H1 (cell line): Measurements from ENCODE around the gene MACROH2A1. TPM values are rescaled to one million over a fixed set of nuclear protein-coding genes. Genes with fewer than 3 reads are reported as not detected.

Experiments used
- CTCF ChIA-PET: fragments of 300-600 bp; sonication (Branson Sonifier 250); formaldehyde crosslinking; loops from one replicate; lab custom pipeline; 2021; ENCODE audit not compliant: partially characterized antibody; lab: Charles Lee
- POLR2A ChIA-PET: fragments of 300-600 bp; sonication (Branson Sonifier 250); formaldehyde crosslinking; loops from one replicate; lab custom pipeline; 2021; ENCODE audit warnings: inconsistent platforms; ENCODE audit not compliant: partially characterized antibody; lab: Charles Lee
- DNase-seq, 2 experiments: peaks; one replicate each; pipeline versions ENCODE4 v3.0.0 to v3.0.0-alpha.2; 2010 to 2022; ENCODE audit warnings: low spot score in 2 of 2, low read depth in 1 of 2, mixed read lengths in 1 of 2
- FAIRE-seq: peaks from 2 replicates; lab custom pipeline; 2011; peaks lifted over from hg19 to GRCh38; lab: Jason Lieb, UNC
- H2AFZ ChIP-seq: 2 replicates; pipeline ENCODE4 v1.8.1; 2012; ENCODE audit warnings: low read length, inconsistent platforms
- H2AK5ac ChIP-seq: 2 replicates; pipeline ENCODE4 v1.6.1; 2013; ENCODE audit warnings: low read depth, low read length
- H2BK120ac ChIP-seq: replicated peaks from 2 replicates; pipeline ENCODE3; 2013; ENCODE audit warnings: low read depth, low read length, inconsistent platforms
- H2BK12ac ChIP-seq: 2 replicates; pipeline ENCODE4 v1.6.1; 2013; ENCODE audit warnings: low read depth, low read length
- H2BK15ac ChIP-seq: 2 replicates; pipeline ENCODE4 v1.6.1; 2013; ENCODE audit warnings: low read length
- H2BK20ac ChIP-seq: 2 replicates; pipeline ENCODE4 v1.6.1; 2013; ENCODE audit warnings: low read length
- H2BK5ac ChIP-seq: 2 replicates; pipeline ENCODE4 v1.6.1; 2013; ENCODE audit warnings: low read depth, low read length
- H3K14ac ChIP-seq: 2 replicates; pipeline ENCODE4 v1.6.1; 2013; ENCODE audit warnings: inconsistent platforms; ENCODE audit not compliant: insufficient read length
- H3K18ac ChIP-seq: 2 replicates; pipeline ENCODE4 v1.6.1; 2013; ENCODE audit warnings: low read length; ENCODE audit errors: extremely low read depth
- H3K23ac ChIP-seq: 2 replicates; pipeline ENCODE4 v1.6.1; 2013; ENCODE audit warnings: inconsistent platforms; ENCODE audit not compliant: insufficient read length
- H3K23me2 ChIP-seq: 2 replicates; pipeline ENCODE4 v1.6.1; 2013; ENCODE audit warnings: low read depth, low read length
- H3K27ac ChIP-seq: 2 replicates; pipeline ENCODE4 v1.6.1; 2011; ENCODE audit warnings: low read depth, low read length, inconsistent platforms
- H3K27me3 ChIP-seq, 4 experiments: replicated peaks in 1 of 4; 1 replicate in 1 of 4; 2 replicates in 3 of 4; pipeline versions ENCODE4 v1.6.1 to v1.8.1; 2011 to 2013; ENCODE audit warnings: low read length in 3 of 4, mild to moderate bottlenecking in 3 of 4, inconsistent platforms in 2 of 4, mixed read lengths in 2 of 4, moderate library complexity in 1 of 4; ENCODE audit not compliant: control insufficient read depth in 3 of 4, insufficient read depth in 3 of 4; ENCODE audit errors: extremely low read depth in 1 of 4
- H3K36me3 ChIP-seq, 4 experiments: 2 replicates each; pipeline versions ENCODE4 v1.6.1 to v1.8.1; 2011 to 2013; ENCODE audit warnings: mild to moderate bottlenecking in 4 of 4, low read length in 3 of 4, moderate library complexity in 2 of 4, control low read depth in 1 of 4, inconsistent platforms in 1 of 4; ENCODE audit not compliant: insufficient read depth in 4 of 4, control insufficient read depth in 2 of 4
- H3K4ac ChIP-seq: replicated peaks from 2 replicates; pipeline ENCODE3; 2013; ENCODE audit warnings: low read length, low read depth, mixed read lengths, inconsistent platforms; ENCODE audit not compliant: insufficient read length
- H3K4me1 ChIP-seq, 4 experiments: replicated peaks in 1 of 4; 1 replicate in 1 of 4; 2 replicates in 3 of 4; pipeline versions ENCODE4 v1.6.1 to v1.8.1; 2011 to 2013; ENCODE audit warnings: low read length in 3 of 4, inconsistent platforms in 2 of 4, mixed read lengths in 1 of 4; ENCODE audit not compliant: insufficient read depth in 4 of 4, control insufficient read depth in 3 of 4
- H3K4me2 ChIP-seq, 2 experiments: 2 replicates each; pipeline versions ENCODE4 v1.6.1 to v1.8.1; 2011 to 2013; ENCODE audit warnings: low read depth in 2 of 2, low read length in 2 of 2, control low read depth in 1 of 2, inconsistent platforms in 1 of 2, mild to moderate bottlenecking in 1 of 2; ENCODE audit not compliant: insufficient read depth in 1 of 2
- H3K4me3 ChIP-seq, 4 experiments: fragments of 200-600, 300-600 bp in 1 of 4; sonication (generic), shearing (Covaris generic), sonication (Bioruptor Twin) in 1 of 4; 2 replicates each; pipeline versions ENCODE4 v1.5.1 to v1.8.1; 2011 to 2016; ENCODE audit warnings: low read length in 4 of 4, low read depth in 3 of 4, control low read depth in 2 of 4, inconsistent platforms in 2 of 4, mild to moderate bottlenecking in 2 of 4, mixed read lengths in 1 of 4, moderate library complexity in 1 of 4; ENCODE audit not compliant: insufficient read depth in 2 of 4; ENCODE audit errors: extremely low read depth in 1 of 4
- H3K56ac ChIP-seq: replicated peaks from 2 replicates; pipeline ENCODE3; 2013; ENCODE audit warnings: low read depth, mild to moderate bottlenecking, mixed read lengths, low read length, inconsistent platforms; ENCODE audit not compliant: insufficient read length
- H3K79me1 ChIP-seq: 2 replicates; pipeline ENCODE4 v1.6.1; 2013; ENCODE audit warnings: low read depth, low read length, control low read depth
- H3K79me2 ChIP-seq, 2 experiments: 2 replicates each; pipeline versions ENCODE4 v1.6.1 to v1.8.1; 2012 to 2013; ENCODE audit warnings: low read length in 2 of 2, mild to moderate bottlenecking in 2 of 2, inconsistent platforms in 1 of 2; ENCODE audit not compliant: insufficient read depth in 2 of 2, control insufficient read depth in 1 of 2
- H3K9ac ChIP-seq, 4 experiments: replicated peaks in 1 of 4; 1 replicate in 1 of 4; 2 replicates in 3 of 4; pipeline versions ENCODE4 v1.6.1 to v1.8.1; 2011 to 2013; ENCODE audit warnings: low read depth in 3 of 4, low read length in 3 of 4, control low read depth in 2 of 4, mild to moderate bottlenecking in 2 of 4, moderate library complexity in 2 of 4, inconsistent platforms in 1 of 4; ENCODE audit errors: extremely low read depth in 1 of 4
- H3K9me3 ChIP-seq, 2 experiments: 2 replicates each; pipeline versions ENCODE4 v1.6.1 to v1.8.1; 2012 to 2013; ENCODE audit warnings: mild to moderate bottlenecking in 2 of 2, moderate library complexity in 2 of 2, control low read depth in 1 of 2, inconsistent platforms in 1 of 2, low read depth in 1 of 2, low read length in 1 of 2, mixed read lengths in 1 of 2; ENCODE audit not compliant: insufficient read depth in 2 of 2
- H4K20me1 ChIP-seq, 2 experiments: replicated peaks in 1 of 2; 2 replicates each; pipeline versions ENCODE3 to v1.8.1; 2011 to 2013; ENCODE audit warnings: inconsistent platforms in 2 of 2, low read length in 2 of 2, mild to moderate bottlenecking in 1 of 2; ENCODE audit not compliant: insufficient read depth in 2 of 2, control insufficient read depth in 1 of 2
- H4K5ac ChIP-seq: 2 replicates; pipeline ENCODE4 v1.6.1; 2013; ENCODE audit warnings: low read length, low read depth, mixed read lengths, inconsistent platforms; ENCODE audit not compliant: insufficient read length
- H4K8ac ChIP-seq: 2 replicates; pipeline ENCODE4 v1.8.0; 2013; ENCODE audit warnings: mild to moderate bottlenecking, moderate library complexity, low read length, inconsistent platforms; ENCODE audit not compliant: insufficient read depth; ENCODE audit errors: extremely low read depth
- H4K91ac ChIP-seq: replicated peaks from 2 replicates; pipeline ENCODE3; 2013; ENCODE audit warnings: low read length, mixed read lengths, inconsistent platforms; ENCODE audit not compliant: insufficient read length
- BCL11A ChIP-seq, 2 experiments: IDR thresholded peaks; one replicate each; pipeline ENCODE4 v1.6.1; 2011; ENCODE audit warnings: low read depth in 2 of 2, low read length in 2 of 2, mild to moderate bottlenecking in 2 of 2
- NANOG ChIP-seq: IDR thresholded peaks from 2 replicates; pipeline ENCODE4 v1.6.1; 2011; ENCODE audit warnings: low read length, low read depth, mild to moderate bottlenecking, inconsistent platforms; ENCODE audit not compliant: insufficient read depth, poor library complexity, severe bottlenecking
- SAP30 ChIP-seq: fragments of 300-600 bp; sonication (generic); IDR thresholded peaks from 2 replicates; pipeline ENCODE4 v1.7.1; 2012; ENCODE audit warnings: low read length, moderate library complexity, mild to moderate bottlenecking, inconsistent platforms; ENCODE audit not compliant: insufficient read depth, insufficient replicate concordance
- SP2 ChIP-seq: IDR thresholded peaks from 2 replicates; pipeline ENCODE4 v1.6.1; 2012; ENCODE audit warnings: mild to moderate bottlenecking, low read length, inconsistent platforms
- TAF1 ChIP-seq: IDR thresholded peaks from 2 replicates; pipeline ENCODE4 v1.6.1; 2011; ENCODE audit warnings: mild to moderate bottlenecking, low read depth, low read length
- TCF12 ChIP-seq: IDR thresholded peaks from 2 replicates; pipeline ENCODE4 v1.6.1; 2011; ENCODE audit warnings: low read depth, mild to moderate bottlenecking, low read length
- TEAD4 ChIP-seq: IDR thresholded peaks from 2 replicates; pipeline ENCODE4 v1.6.1; 2012; ENCODE audit warnings: low read depth, low read length, inconsistent platforms, mixed read lengths
- WGBS, 2 experiments: shearing (Covaris generic) in 1 of 2; methylation state at CpG; one replicate each; pipeline versions ENCODE4 v1.1.6 to v1.1.7; 2013 to 2015; ENCODE audit warnings: low lambda C conversion rate in 2 of 2, mixed read lengths in 2 of 2, inconsistent platforms in 1 of 2, low coverage in 1 of 2, missing lambda C conversion rate in 1 of 2; ENCODE audit not compliant: insufficient replicate concordance in 2 of 2, insufficient coverage in 1 of 2, insufficient read length in 1 of 2; ENCODE audit errors: extremely low coverage in 1 of 2, missing lambda C conversion rate in 1 of 2; 5-methylcytosine and 5-hydroxymethylcytosine counted together
- polyA plus RNA-seq, 7 experiments: library from polyadenylated mRNA; depleted of rRNA in 3 of 7; stranded (reverse) in 5 of 7; unstranded in 2 of 7; fragments of >200 nt in 5 of 7; fragments of 200-250 nt in 2 of 7; gene quantifications; 1 replicate in 5 of 7; 2 replicates in 1 of 7; 4 replicates in 1 of 7; pipeline versions ENCODE4 v1.2.1 to v1.2.3, GENCODE V29; 2011 to 2013; ENCODE audit warnings: missing spikeins in 2 of 7, mixed read lengths in 2 of 7
- total RNA-seq: library from RNA; stranded (reverse); fragmentation: NEBNext Ultra II Directional; extraction: Animal tissue kit (Norgen Biotek cat#: 25700); gene quantifications from 2 replicates; pipeline ENCODE4 v1.2.1, GENCODE V29; 2021

The MACROH2A1 gene
- total and polyA plus RNA-seq, 2 of the 8 experiments (the other 6 are each of a cell fraction or from before 2014, with no cell fraction given): 60.0 to 92.3 TPM

DNA sequence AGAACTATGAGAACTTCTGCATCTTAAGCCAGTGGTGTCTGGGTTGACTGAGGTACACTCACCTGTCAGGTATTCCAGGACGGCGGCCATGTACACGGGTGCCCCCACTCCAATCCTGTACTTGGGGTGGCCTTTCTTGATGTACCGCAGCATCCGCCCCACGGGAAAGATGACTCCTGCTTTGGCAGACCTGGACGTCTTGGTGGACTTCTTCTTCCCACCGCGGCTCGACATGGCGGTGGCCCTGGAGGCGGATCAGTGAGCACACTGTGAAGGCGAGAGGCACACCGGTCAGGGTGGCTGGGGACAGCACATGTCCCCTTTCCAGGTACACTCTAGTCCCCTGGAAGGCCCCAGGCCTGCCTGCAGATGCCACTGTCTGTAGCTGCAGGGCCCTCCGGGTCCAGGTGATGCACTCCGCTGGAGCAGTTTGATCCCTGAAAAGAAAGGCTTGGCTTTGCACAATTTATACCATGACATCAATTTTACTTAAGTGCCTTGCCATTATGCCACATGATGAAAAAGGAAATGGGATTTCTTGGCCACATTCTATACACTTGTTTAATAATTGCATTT, 10.1 kb downstream of the MACROH2A1 start:
- DNase-seq (no peak), FAIRE-seq (no peak)
- no peak overlapping the region for H2AFZ ChIP-seq
- H4K20me1 ChIP-seq: peaks cover 14 to 49% of the 10 kb centered on the region in 2 experiments
- TF ChIP-seq SAP30 (no peak), SP2 (no peak), TEAD4 (no peak), TCF12 (no peak), BCL11A (IDR thresholded peaks at IDR 0.05; ENCODE audit: low read depth in 2 of 2, low read length in 2 of 2) (no peak), TAF1 (no peak), NANOG (no peak)
- H2BK20ac ChIP-seq: no peak overlapping the region
- no peak overlapping the region for H2BK15ac ChIP-seq
- no peak overlapping the region for H2AK5ac ChIP-seq
- H3K4ac ChIP-seq: no peak overlapping the region
- H3K4me1 ChIP-seq: no peaks in the 10 kb centered on the region
- no peak overlapping the region for H4K8ac ChIP-seq
- no peak overlapping the region for H3K14ac ChIP-seq
- CTCF ChIA-PET: interaction anchor here (0.6 to 1.2 kb wide), 3 partner anchors 13 to 82 kb away, joined by 3 to 4 read pairs (median 3); no protein-coding TSS in a partner anchor
- H3K9me3 ChIP-seq: no peaks in the 10 kb centered on the region
- H3K23me2 ChIP-seq: no peaks in the 10 kb centered on the region
- no peak overlapping the region for H2BK12ac ChIP-seq
- H3K79me2 ChIP-seq: peaks cover 0 to 50% of the 10 kb centered on the region in 2 experiments; a peak in 2 of 4 replicates
- H4K5ac ChIP-seq: no peak overlapping the region
- no peak overlapping the region for H2BK5ac ChIP-seq
- H3K4me2 ChIP-seq: no peak overlapping the region
- no peak overlapping the region for H3K56ac ChIP-seq
- H3K18ac ChIP-seq: no peak overlapping the region
- no peak overlapping the region for H3K4me3 ChIP-seq
- no peak overlapping the region for H3K9ac ChIP-seq
- 92% methylated on average over 16 of the region's 16 CpGs; no CpG with 5 or more reads in 1 of the 2 experiments for WGBS, 2 experiments
- H2BK120ac ChIP-seq: no peak overlapping the region
- no peak overlapping the region for H3K27ac ChIP-seq
- H3K23ac ChIP-seq: no peak overlapping the region
- H3K36me3 ChIP-seq: peaks cover 0 to 19% (median 3%) of the 10 kb centered on the region in 4 experiments; a peak in 4 of 8 replicates
- POLR2A ChIA-PET: interaction anchor here (1.3 kb wide), 1 partner anchor 11 kb away, joined by 3 read pairs; no protein-coding TSS in a partner anchor
- no peaks in the 10 kb centered on the region for H3K27me3 ChIP-seq
- H4K91ac ChIP-seq: no peak overlapping the region
- peaks cover 18% of the 10 kb centered on the region for H3K79me1 ChIP-seq
